ENCODE measurements around the gene PCNX1.

Gene PCNX1

GRCh38 chr14:71139294-71139946 is 232.2 kb downstream of the PCNX1 start:
- no peak for TF ChIP-seq EGR1 (IDR thresholded peaks at IDR 0.05)
- no peak for TF ChIP-seq TCF12 (IDR thresholded peaks at IDR 0.05; ENCODE audit: low read depth)

GRCh38 chr14:71140157-71140556 is 232.9 kb downstream of the PCNX1 start:
- TF ChIP-seq YY1 (IDR thresholded peaks at IDR 0.05; ENCODE audit: low read depth) = no peak
- TF ChIP-seq REST (IDR thresholded peaks at IDR 0.05; ENCODE audit: low read depth) = no peak
- TF ChIP-seq EGR1 (IDR thresholded peaks at IDR 0.05) = no peak
- TF ChIP-seq TCF12 (IDR thresholded peaks at IDR 0.05; ENCODE audit: low read depth) = no peak
- no peak for TF ChIP-seq FOXM1 (IDR thresholded peaks at IDR 0.05; ENCODE audit: borderline replicate concordance, low read depth)
- no peak for TF ChIP-seq TEAD4 (IDR thresholded peaks at IDR 0.05)
- no peak for TF ChIP-seq CEBPB (IDR thresholded peaks at IDR 0.05)
- TF ChIP-seq CREB1 (IDR thresholded peaks at IDR 0.05; ENCODE audit: low read depth) = no peak
- no peak for TF ChIP-seq EP300 (IDR thresholded peaks at IDR 0.05; ENCODE audit: borderline replicate concordance)

GRCh38 chr14:71141701-71142374 is 234.6 kb downstream of the PCNX1 start:
- TF ChIP-seq TEAD4 (IDR thresholded peaks at IDR 0.05) = no peak
- no peak for TF ChIP-seq CREB1 (IDR thresholded peaks at IDR 0.05; ENCODE audit: low read depth)
- TF ChIP-seq TAF1 (IDR thresholded peaks at IDR 0.05; ENCODE audit: low read depth) = no peak
- TF ChIP-seq CEBPB (IDR thresholded peaks at IDR 0.05) = no peak
- no peak for TF ChIP-seq TCF12 (IDR thresholded peaks at IDR 0.05; ENCODE audit: low read depth)
- TF ChIP-seq REST (IDR thresholded peaks at IDR 0.05; ENCODE audit: low read depth) = no peak
- TF ChIP-seq YY1 (IDR thresholded peaks at IDR 0.05; ENCODE audit: low read depth) = no peak
- no peak for TF ChIP-seq USF1 (IDR thresholded peaks at IDR 0.05)
- TF ChIP-seq RAD21 (IDR thresholded peaks at IDR 0.05; ENCODE audit: low read depth) = no peak
- no peak for TF ChIP-seq EGR1 (IDR thresholded peaks at IDR 0.05)
- TF ChIP-seq EP300 (IDR thresholded peaks at IDR 0.05; ENCODE audit: borderline replicate concordance) = no peak
- no peak for TF ChIP-seq FOXM1 (IDR thresholded peaks at IDR 0.05; ENCODE audit: borderline replicate concordance, low read depth)
- TF ChIP-seq ZBTB7A (IDR thresholded peaks at IDR 0.05; ENCODE audit: low read depth) = no peak
- TF ChIP-seq NFIC (IDR thresholded peaks at IDR 0.05) = no peak
- no peak for TF ChIP-seq MAX (IDR thresholded peaks at IDR 0.05)

- no peak for TF ChIP-seq TAF1 (IDR thresholded peaks at IDR 0.05; ENCODE audit: low read depth)
- TF ChIP-seq USF1 (IDR thresholded peaks at IDR 0.05) = no peak
- no peak for TF ChIP-seq CEBPB (IDR thresholded peaks at IDR 0.05)
- TF ChIP-seq MAX (IDR thresholded peaks at IDR 0.05) = no peak
- no peak for TF ChIP-seq RAD21 (IDR thresholded peaks at IDR 0.05; ENCODE audit: low read depth)
- no peak for TF ChIP-seq REST (IDR thresholded peaks at IDR 0.05; ENCODE audit: low read depth)
- TF ChIP-seq NFIC (IDR thresholded peaks at IDR 0.05) = no peak
- TF ChIP-seq EP300 (IDR thresholded peaks at IDR 0.05; ENCODE audit: borderline replicate concordance) = no peak
These were observed 235.2 kb downstream of the PCNX1 start for GRCh38 chr14:71142375-71143038.

Data from Ishikawa (cell line).